GM12872 (cell line): ENCODE measurements around the gene ROS1.

Source experiments
- TF ChIP-seq, protein P1 (sequence below): IDR thresholded peaks from 3 replicates; pipeline ENCODE4 v1.5.1; 2011; ENCODE audit warnings: low read depth, mild to moderate bottlenecking, low read length, moderate library complexity; ENCODE audit not compliant: insufficient read depth

Gene ROS1

DNA sequence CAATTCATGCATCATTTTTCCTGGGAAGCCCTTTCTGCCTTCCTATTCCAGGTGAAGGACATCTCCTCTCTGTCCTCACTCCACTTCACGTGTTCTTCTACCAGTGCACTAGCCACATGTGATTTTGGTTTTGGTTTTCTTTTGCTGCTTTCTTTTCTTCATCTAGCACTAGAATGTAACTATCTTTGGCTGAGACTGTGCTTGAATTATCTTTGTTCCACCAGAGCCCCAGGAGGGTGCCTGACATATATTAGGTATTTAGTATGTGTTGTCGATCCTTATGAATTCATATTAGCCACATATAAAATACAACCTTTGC, 80.5 kb downstream of the ROS1 start:
- TF ChIP-seq, protein P1, sequence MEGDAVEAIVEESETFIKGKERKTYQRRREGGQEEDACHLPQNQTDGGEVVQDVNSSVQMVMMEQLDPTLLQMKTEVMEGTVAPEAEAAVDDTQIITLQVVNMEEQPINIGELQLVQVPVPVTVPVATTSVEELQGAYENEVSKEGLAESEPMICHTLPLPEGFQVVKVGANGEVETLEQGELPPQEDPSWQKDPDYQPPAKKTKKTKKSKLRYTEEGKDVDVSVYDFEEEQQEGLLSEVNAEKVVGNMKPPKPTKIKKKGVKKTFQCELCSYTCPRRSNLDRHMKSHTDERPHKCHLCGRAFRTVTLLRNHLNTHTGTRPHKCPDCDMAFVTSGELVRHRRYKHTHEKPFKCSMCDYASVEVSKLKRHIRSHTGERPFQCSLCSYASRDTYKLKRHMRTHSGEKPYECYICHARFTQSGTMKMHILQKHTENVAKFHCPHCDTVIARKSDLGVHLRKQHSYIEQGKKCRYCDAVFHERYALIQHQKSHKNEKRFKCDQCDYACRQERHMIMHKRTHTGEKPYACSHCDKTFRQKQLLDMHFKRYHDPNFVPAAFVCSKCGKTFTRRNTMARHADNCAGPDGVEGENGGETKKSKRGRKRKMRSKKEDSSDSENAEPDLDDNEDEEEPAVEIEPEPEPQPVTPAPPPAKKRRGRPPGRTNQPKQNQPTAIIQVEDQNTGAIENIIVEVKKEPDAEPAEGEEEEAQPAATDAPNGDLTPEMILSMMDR, result no peak

DNA sequence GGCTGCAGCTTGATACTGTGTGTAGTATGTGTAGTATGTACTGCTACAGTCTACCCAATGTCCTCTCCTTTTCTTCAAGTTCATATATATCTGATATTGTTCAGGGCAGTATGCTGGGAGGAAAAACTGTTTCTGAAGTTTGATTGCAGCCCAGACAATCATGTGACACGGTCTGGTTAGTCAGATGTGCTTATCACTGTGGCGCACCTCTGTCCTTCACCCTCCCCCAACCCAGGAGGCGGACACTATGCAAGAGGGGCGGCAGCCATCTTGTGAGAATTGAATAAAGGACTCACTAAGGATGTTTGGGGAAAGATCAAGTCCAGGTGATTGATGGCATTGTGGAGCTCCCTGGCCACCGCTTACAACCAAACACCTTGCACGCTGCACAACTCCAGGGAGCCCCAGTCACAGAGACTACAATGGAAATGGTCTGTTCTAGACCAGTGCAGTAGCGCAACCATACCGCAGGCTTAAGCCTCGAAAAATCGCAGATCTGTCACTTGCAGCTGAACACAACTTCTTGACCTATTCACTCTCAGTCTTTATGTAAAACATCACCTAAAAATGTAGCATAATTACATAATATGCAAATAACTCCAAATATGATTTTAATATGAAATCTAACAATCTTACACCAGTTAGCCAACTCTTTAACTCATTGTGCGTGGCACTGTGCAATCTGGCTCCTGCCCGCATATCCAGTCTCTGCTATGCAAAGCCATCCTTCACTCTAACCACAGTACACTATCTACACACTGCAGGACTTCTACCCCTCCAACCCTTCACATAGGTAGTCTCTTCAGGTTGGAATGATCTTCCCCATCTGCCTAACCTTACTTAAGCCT, 81.1 kb downstream of the ROS1 start:
- TF ChIP-seq, protein P1, result no peak

DNA sequence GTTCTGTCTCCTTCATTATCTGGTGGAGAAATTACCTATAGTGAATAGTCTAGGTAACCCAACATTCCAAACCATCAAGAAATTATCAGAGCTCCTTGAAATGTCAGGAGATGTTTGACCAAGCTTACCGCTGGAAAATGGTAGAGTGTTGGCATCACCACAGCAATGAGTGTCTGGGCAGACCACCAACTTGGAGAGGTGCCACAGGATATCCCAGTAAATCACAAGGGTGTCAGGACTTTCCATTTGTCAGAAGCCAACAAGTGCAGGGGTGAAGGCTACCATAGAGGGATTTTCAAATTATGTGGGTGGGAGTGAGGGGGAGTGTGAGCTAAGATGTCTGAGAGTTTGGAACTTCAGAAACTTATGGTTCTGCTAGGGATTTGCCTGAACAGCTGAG, 87.2 kb downstream of the ROS1 start:
- TF ChIP-seq, protein P1, result no peak

DNA sequence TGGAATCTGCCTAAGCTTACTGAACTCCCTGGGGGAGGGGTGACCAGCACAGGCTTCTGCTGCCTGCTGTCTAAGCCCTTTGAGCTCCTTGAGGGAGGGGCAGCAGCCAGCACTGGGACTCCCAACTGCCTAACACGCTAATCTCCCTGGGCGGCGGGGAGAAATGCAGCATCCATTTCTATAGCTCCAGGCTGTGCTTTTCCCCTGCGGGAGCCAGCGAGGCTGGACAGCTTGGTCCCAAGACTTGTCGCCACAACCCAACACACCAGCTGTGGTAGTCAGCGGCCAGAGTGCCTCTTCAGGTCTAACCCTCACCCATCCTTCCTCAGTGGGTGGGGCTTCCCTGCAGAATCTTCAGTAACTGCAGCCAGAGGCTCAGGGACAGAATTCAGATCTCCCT, 95.8 kb downstream of the ROS1 start:
- TF ChIP-seq, protein P1, result no peak

DNA sequence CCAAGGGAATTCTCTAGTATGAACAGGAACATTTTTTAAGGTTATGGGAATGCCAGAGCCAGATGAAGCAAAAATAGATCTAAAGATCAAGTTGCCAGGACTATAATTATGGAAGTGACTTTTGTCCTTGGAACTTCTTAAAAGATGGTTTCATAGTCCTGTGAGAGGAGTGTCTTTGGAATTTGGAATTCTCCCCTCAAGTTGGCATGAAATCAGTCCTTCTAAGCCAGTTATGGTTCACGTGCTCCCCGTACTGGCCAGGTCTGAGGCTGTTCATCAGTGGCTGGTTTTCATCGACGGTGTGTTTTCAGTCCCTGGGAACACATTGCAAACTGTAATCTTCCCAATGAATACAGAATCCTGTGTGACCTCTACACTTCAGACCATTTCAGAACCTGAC, 97.2 kb downstream of the ROS1 start:
- TF ChIP-seq, protein P1, result no peak

DNA sequence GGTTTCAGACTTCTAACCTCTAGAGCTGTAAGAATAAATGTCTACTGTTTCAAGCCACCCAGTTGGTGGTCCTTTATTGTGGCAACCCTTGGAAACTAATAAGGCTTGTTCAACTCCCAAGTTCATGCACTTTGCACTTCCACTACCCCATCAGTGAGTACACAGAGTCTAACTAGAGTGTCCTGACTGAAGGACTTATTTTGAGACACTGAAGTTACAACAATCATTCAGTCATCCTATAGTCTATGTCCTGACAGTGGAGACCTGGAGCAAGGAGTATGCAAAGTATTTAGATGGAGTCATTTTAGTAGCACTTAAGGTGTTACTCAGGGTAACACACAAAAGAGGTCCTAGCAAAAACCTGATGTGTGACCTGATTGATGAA, 97.7 kb downstream of the ROS1 start:
- TF ChIP-seq, protein P1, result no peak

DNA sequence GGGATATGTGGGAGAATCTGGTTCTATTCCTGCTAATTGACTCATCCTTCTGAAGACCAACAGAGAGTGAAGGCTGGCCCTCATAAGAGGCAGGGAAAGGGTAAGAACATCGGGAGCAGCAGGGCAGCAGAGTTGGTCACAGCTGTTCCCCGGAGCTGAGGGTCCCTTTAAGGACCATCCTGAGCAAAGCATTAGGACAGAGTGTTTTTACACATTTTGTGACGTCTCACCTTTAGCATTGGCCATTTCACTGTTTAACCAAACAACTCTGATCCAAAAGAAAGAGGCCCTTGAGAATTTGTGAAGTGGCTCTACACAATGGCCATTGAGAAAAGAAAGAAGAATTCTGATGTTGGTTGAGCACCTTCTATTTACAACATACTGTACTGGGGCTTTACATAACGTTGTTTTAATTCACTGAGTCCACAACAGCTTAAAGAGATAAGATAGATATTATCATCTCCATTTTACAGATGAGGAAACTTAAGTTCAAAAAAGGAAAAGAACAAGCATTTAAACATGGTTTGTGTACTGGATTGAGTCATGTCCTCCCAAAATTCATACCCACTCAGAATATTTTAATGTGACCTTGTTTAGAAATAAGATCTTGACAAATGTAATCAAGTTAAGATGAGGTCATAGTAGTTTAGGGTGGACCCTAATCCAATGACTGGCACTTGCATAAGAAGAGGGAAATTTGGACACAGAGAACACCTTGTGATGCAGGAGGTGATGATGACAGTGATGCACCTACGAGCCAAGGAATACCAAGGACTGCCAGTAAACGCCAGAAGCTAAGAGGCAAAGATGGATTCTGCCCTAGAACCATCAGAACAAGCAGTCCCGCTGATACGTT, 98.4 kb downstream of the ROS1 start:
- TF ChIP-seq, protein P1, result no peak
